Activated CD4-positive, alpha-beta T cell treated with anti-CD3 and anti-CD28 coated beads, Interleukin-2, amount 50 U/mL, for 48 hours (primary cell): ENCODE results near the gene BEGAIN.

ENCODE experiments used
- DNase-seq, 2 experiments: peaks; one replicate each; pipeline ENCODE4 v3.0.0-alpha.2; 2020

The BEGAIN gene

DNA sequence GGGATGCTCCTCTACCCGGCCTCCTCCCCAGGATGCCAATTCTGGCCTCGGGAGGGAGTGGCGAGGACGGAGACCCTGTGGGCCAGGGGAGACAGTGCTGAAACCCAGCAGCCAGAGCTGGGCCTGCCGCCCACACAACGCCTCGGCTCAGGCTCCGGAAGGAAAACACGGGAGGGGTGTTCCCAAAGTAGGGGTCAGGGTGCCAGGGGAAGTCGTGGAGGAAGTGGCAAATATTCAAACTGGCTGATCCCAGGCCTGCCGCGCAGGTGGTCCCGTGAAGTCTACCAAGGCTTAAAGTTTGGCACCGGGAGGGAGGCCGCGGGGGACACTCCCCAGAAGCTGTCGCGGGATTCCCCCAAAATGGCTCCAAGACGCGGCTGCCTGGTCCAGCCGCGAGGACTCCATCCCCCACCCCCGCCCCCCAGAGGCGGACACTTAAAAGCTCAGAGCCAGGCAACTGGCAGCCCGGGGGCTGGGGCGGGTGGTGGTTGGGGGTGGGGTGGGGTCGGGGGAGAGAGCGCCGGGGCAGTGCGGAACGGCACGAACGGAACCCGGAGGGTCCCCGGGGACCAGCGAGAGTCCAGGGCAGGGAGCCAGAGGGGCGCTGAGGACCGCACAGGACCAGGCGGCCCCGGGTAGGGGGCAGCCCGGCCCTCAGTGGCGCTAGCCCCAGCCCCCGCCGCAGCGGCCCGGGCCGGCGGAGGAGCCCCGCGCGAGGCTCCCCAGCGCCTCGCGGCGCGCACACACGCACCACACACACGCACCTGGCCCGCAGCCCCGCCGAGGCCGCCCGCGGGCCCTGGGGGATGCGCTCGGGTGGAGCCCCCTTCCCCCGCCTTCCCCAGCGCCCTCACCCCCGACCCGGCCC lies 20.0 kb downstream of the BEGAIN start:
- no peak for DNase-seq

DNA sequence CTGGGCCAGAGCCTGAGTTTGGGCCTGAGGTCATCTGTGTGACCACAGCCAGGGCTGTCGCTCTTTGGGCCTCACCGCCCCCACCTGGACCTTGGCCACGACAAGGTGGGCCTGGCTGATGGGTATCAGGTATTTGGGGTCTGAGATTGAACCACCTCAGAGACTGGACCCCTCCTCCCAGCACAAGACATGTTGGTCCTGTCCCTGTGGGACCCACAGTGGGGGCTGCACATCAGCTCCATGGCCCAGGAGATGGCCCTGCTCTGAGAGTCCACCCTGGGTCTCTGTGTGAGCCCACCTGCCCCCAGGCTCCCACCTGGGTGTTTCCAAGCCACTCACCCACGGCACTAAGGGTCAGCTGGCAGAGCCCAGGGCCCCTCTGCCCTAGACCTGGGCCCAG lies 20.6 kb downstream of the BEGAIN start:
- no peak for DNase-seq

DNA sequence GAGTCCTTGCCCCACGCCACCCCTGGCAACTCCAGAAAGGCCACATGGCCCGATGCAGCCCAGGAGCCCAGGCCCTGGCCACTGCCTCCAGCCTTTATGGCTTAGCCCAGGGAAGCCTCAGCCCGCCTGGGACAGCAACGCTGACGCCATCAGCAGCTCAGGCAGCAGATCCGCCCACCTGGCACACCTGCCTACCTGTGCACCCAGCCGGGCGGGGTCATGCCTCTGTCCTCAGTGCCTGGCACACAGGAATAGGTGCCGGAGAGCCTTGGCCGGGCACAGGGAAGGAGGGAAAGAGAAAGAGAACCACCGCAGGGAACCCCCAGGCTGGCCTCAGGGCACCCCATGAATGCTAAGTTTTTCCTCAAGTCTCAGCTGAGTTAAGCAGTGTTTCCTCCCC lies 21.1 kb downstream of the BEGAIN start:
- DNase-seq: no peak

DNA sequence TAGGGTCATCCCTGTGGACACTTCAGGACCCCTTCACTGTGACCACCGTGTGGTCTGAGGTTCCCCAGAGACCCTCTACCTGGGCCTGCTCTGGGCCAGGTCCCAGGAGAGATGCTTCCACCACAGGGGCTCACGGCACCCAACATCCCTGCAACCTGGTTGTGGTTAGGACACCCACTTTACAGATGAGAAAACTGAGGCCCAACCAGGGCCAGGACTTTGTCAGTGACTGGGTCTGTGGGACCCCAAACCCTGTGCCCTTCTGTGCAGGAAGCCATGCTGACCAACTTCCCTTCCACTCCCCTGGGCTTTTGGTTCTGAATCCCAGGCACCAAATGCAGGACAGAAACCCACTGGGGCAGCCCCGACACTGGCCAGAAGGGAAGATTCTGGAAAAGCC lies 21.6 kb downstream of the BEGAIN start:
- no peak for DNase-seq

- DNase-seq: no peak
Observed at GRCh38 chr14:100564512-100564911, 22.7 kb downstream of the BEGAIN start.

- no peak for DNase-seq
Observed at GRCh38 chr14:100562751-100563150, 24.5 kb downstream of the BEGAIN start.

DNA sequence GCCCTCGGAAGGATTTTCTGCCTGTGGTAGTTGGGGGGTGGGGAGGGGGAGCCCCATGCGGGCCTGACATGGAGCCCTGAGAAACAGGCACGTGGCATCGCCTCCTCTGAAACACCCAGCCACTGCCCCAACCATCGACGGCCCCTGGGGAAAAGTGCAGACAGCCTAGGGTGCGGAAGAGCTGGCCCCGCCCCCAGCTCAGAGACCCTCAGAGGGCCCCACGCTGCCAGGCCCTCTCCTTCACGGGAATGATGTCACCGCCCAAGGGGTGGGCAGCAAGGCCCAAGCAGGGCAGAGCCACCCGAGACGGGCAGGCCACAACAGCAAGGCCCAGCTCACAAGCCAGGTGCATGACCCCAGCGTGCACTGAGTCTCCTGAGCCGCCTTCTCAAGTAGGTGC lies 26.2 kb downstream of the BEGAIN start:
- no peak for DNase-seq

DNA sequence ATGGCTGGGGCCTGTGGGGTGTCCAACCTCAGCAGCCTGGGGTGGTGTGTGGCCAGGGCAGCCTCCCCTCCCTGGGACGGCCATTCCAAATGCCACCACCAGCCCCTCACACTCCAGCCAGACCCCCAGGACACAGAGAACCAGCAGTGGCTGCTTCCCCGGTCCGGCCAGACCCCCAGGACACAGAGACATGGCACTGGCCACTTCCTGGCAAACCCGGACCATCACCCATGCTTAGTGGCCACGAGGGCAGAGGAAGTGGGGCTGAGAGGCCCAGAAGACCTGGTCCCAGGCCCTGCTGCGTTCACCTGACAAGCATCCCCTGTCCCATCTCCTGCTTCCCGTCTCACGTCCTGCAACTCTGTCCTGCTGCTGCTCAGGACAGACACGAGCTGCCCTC lies 26.7 kb downstream of the BEGAIN start:
- DNase-seq: no peak

- no peak for DNase-seq
Observed at GRCh38 chr14:100559455-100559854, 27.8 kb downstream of the BEGAIN start.

DNA sequence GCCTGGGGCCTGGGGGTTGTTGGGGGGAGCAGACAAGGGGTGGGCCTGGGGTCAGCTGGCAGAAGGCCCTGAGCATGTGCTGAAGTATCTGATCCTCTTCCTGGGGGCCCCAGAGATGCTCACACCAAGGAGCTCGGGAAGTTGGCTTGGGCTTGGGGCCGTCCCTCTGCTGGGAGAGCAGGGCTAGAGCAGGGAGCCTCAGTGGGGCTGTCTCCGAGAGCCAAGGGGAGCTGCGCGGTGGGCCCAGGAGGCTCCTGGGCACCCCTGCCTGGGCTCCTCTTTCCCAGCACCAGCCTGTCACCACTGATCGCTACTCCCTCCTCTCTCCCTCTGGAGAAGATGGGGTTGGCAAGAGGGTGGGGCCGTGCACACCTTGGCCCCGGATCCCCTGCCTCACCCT lies 28.3 kb downstream of the BEGAIN start:
- no peak for DNase-seq

DNA sequence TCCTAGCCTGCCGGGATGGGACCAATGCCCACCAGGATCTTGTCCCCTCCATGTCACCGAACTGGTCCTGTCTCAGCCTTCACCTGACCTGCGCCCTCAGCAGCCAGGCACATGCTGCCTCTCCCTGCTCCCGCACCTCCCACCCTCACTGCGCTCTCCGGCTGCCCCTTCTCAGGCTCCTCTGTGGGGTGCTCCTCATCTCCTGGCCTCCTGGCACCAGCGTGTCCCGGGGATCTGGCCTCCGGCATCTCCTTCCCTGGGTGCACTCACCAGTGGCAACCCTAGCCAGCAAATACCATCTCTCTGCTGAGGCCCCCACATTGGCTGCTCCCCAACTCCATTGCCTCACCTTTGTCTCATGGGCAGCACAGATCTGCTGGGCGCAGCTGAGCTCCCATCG lies 29.0 kb downstream of the BEGAIN start:
- DNase-seq: no peak

GRCh38 chr14:100557658-100558057 lies 29.6 kb downstream of the BEGAIN start:
- no peak for DNase-seq

DNA sequence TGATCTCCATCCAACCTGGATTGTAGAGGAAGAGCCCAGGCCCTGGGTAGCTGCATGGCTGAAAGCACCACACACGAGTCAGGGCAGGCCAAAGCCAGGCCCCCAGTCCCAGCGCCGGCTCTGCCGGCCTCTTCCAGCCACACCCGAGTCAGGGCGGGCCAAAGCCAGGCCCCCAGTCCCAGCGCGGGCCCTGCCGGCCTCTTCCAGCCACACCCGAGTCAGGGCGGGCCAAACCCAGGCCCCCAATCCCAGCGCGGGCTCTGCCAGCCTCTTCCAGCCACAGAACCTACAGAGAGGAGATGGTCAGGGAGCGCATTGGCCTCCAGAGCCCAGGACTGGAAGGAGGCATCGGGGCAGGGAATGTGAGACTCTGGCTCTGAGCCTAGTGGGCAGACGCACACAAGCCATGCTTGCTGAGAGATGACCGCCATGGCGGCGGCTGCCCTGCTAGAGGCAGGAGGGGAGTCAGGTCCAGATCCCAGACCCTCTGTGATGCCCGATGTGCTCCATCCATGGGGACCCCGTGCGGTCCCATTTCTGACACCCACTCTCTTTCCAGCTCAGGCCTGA lies 30.2 kb downstream of the BEGAIN start:
- DNase-seq: no peak

DNA sequence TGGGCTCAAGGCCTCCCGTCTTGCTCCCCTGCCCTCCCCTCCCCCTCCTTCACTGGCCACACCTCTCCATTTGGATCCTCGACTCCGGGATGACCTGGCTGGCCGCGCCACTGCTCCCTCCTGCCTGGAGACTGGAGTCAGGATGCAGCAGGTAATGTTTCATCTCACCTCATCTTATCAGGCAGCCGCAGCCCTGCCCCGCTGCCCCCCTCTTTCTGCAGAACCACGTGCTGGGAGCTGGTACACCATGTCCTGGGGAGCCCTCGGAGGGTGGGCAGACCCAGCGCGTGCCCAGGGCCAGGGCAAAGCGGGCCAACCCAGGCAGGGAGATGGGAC lies 31.1 kb downstream of the BEGAIN start:
- DNase-seq: no peak

DNA sequence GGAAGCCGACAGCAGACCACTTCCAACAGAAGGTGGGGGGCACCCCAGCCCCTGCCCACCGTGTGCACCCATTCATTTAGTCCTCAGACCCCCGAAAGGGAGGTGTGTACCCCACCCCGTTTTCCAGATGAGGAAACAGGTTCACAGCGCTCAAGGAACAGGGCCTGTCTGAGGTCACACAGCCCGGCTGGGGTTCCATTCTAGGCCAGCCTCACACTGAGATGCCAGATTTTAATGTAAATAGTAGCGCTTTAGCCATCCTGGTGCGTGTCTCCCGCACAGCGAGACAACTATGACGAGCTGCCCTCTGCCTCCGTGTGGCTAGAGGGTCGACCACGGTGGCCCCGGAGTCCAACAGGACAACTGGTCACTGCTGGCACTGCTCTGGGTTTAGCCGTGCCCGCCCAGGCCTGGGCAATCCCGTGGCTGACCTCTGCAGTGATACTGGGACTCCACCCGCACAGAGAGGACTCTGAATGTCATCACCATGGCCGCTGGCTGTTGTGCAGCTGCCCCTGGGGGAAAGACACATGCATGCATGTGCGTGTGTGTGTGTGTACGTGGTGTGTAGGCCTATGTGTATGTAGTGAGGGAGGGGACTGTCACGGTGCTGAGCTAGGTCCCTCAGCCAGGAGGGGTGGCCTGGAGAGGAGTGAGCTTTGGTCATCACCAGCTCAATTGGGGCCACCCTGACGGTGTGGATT lies 31.6 kb downstream of the BEGAIN start:
- no peak for DNase-seq

DNA sequence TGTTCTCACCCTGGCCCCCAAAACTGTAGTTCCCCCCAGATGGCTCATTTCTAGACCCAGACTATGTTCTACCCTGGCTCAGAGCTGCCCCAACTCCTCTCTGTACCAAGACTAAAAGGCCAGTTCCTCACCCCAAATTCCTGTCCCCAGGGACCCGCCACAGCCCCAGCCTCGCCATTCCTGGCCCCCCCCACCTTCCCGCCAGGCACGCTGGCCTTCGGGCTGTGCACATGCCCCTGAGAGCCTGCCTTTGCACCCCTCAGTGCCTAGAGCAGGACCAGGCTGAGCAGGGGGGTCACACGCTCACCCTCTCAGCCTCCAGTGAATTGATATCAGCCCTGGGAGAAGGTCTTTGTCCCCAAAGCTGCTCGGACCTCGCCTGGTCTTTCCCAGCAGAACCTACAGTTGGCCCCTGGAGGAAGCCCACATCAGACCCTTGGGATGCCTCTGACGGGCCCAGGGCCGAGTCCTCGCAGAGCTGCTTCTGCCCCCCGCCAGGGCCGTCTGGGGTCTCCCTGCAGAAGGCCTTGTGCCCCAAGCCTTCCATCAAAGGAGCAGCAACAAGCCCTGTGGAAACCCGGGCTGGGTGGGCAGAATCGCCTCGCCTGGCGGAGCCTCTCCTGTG lies 32.4 kb downstream of the BEGAIN start:
- DNase-seq: no peak

GRCh38 chr14:100554082-100554677 lies 33.0 kb downstream of the BEGAIN start:
- no peak for DNase-seq

DNA sequence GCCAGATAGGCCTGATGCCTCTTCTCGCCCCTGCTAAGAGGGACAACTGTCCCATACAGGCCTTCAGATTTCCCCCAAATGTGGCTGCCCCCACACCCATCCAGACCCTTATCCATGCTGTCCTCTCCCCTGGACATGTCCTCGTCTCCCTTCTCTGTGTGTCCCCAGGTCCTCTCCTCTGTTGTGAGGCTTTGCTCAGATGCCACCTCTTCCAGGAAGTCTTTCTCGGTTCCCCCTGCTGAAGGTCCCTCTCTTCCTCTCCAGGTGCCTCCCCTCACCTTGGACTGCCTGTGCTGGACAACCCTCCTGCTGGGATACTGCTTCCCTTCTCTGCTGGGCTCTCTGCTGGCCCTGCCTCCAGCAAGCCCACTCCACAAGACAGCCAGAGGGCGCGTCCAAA lies 33.7 kb downstream of the BEGAIN start:
- no peak for DNase-seq

- no peak for DNase-seq
Observed at GRCh38 chr14:100552524-100553125, 34.6 kb downstream of the BEGAIN start.

- no peak for DNase-seq
Observed at GRCh38 chr14:100551056-100551455, 36.2 kb downstream of the BEGAIN start.

- no peak for DNase-seq
Observed at GRCh38 chr14:100549834-100550625, 37.2 kb downstream of the BEGAIN start.

DNA sequence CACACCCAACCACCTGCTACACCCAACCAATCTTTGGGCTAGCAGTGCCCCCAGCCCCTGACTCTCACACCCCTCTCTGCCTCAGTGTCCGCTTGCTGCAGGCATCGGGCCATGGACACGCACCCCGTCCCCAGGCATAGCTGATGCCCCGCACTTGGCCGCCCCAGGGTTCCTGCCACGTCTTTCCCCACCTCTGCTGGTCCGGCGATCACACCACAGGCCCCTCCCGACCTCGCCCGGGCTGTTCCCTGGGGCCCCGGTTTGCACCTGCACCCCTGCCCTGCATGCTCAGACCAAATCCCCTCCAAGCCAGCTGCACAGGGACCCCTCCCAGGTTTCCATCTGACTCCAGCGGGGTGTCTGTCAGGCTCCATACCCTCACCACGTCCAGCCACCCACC lies 38.3 kb downstream of the BEGAIN start:
- no peak for DNase-seq
